Measurements from ENCODE around the gene SYT1.

SYT1 gene

DNA sequence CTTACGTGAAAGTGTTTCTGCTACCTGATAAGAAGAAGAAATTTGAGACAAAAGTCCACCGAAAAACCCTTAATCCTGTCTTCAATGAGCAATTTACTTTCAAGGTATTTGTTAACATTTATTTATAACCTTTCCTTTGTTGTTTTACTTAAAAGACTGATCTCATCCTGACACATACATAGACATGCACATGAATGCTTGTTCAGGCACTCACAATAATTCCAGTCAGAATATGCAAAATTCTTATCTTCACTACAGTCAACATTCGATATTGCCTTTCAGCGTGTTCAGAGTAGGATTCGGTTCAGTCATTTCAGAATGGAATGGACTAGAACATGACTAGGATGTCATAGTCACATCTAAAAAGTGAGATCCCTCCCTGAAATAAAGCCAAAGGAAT is 431.6 kb downstream of the SYT1 start:
- no peak for DNase-seq (ENCODE audit: low spot score)

GRCh38 chr12:79296871-79297270 is 432.3 kb downstream of the SYT1 start:
- no peak for DNase-seq (ENCODE audit: low spot score)

- no peak for DNase-seq (ENCODE audit: low spot score)
Observed at GRCh38 chr12:79298506-79298905, 433.9 kb downstream of the SYT1 start.

GRCh38 chr12:79299447-79300198 is 435.0 kb downstream of the SYT1 start:
- DNase-seq (ENCODE audit: low spot score): no peak

DNA sequence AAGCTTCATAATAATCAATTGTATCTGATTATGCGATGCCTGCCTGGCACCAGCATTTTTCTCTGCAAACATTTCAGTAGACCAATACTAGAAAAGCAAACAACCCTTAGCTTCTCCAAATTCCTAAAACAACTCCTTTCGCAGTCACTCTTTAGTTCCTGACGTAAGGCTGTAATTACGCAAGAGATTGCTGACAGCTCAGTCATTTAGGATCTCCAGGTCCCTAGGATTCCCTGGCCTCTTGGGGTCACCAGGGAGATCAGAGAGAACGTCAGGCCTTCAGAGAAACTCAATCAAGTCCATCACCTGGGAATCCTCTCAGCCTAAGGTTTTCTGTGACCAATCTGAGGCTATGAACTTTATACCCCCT is 435.6 kb downstream of the SYT1 start:
- DNase-seq (ENCODE audit: low spot score): no peak

- DNase-seq (ENCODE audit: low spot score): no peak
Observed at GRCh38 chr12:79301181-79301580, 436.6 kb downstream of the SYT1 start.

DNA sequence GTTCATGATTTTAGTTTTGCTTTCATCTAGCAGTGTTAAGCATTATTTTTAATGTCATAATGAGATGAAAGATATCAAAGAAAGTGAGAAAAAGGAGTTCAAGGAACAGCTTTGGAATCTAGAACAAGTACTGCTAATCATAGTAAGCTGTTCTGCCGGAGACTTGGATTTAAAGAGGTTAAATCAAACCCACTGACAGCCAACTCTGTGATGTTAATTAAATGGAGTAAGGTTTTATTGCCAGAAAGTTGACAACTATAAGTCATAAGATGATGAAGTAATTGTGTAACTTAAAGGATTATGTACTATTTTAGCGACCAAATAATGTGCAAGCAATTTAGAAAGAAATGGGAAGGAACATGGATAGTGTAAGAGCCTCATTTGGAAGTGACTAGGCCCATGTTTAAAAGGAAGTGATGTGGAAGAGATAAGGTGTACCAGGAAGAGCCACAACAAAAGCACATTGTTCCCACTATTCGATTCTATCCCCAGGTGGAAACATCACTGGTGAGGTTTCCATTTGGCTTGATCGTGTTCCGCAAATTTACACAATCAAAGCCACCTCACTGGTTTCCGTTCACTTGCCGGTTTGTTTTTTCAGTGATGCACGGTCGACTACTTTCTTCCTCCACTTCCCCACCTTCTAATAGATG is 437.7 kb downstream of the SYT1 start:
- DNase-seq (ENCODE audit: low spot score): no peak

GRCh38 chr12:79307340-79307739 is 442.8 kb downstream of the SYT1 start:
- no peak for DNase-seq (ENCODE audit: low spot score)

- DNase-seq (ENCODE audit: low spot score): no peak
Observed at GRCh38 chr12:79309039-79309438, 444.5 kb downstream of the SYT1 start.

GRCh38 chr12:79317179-79317847 is 452.7 kb downstream of the SYT1 start:
- DNase-seq (ENCODE audit: low spot score): no peak

DNA sequence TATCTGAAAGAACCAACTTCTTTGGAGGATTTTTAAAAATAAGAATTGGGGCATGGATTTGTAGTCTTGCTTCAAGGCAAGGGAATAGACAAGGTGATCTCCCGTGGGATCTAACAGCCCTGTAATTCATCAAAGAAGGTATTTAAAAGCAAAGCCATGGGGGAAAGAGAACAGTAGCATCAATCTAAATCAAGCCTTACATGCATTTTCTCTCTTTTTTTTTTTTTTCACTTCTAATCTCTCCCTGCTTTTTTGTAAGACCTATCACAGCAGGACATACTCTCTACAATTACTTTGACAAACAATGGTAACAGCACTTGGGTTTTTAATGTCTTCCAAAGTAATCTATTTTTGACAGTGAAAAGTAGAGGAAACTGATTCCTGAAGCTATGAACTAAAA is 458.3 kb downstream of the SYT1 start:
- no peak for DNase-seq (ENCODE audit: low spot score)

- DNase-seq (ENCODE audit: low spot score): no peak
Observed at GRCh38 chr12:79324571-79324970, 460.0 kb downstream of the SYT1 start.

DNA sequence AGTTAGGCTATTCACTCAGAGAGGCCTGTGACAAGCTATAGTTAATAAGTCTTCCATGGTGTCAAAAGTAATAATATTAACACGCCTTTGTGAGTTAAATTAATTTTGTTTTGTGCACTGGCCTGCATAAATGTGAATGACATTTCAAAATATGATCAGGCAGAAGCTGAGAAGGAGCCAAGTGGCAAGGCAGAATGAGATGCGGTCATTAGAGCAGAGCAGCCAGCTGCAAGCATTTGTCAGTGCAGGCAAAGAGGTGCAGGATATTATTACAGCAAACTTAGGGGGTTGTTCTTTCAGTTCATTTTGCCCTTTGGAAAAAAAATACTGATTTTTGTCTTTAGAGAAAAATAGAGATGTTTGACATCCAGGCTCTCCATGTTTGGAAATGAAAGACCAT is 461.6 kb downstream of the SYT1 start:
- no peak for DNase-seq (ENCODE audit: low spot score)

DNA sequence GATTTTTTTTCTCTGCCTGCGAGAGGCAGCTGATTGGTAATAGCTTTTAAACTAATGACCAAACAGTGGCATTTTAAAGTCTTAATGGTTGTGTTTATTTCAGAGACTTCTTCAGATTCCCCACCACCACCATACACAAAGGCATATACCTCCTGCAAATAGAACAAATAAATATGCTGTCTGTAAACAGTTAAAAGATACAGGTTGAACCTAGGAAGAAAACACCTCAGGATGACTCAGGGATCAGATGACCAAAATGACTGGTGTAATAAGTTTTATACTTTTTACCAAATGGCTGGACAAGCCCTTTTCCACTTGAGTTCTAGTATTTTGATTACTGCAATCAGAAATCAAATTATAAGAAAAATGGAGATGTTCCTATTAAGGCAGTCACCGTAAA is 462.1 kb downstream of the SYT1 start:
- DNase-seq (ENCODE audit: low spot score): no peak

DNA sequence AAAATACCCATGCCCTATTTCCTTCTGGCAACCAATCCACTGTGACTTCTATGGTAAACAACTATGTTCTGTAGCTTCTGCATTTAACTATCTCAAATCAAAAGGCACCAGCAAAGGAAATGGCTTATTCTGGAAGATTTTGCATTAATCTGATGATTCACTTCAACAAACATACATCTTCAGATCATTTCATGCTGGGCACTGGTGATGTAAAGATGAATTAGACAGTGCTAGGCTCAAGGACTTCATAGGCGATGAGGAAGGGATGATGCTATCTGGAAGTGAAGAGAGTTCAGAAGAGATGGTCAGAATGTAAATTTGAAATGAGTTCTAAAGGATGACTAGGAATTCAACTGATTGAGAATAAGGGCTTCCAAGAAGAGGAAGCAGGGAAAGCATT is 462.9 kb downstream of the SYT1 start:
- no peak for DNase-seq (ENCODE audit: low spot score)

DNA sequence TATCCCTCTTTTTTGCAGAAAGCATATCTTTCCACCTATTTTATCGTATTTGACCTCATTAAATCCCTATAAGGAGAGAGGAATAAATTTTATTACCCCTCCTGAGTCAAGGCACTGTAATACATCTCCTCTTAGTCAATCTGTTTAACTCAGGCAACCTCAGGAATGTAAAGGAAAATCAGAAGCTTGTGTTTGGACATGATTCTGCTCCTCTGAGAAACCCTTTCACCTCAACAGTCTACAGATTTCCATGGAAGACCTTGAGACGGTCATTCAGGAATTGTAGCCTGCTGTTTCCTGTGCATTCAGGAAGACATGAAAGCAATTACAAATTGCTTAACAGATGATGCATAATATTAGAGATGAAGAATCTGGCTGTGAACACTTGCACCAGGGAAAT is 465.4 kb downstream of the SYT1 start:
- no peak for DNase-seq (ENCODE audit: low spot score)

GRCh38 chr12:79331870-79332269 is 467.3 kb downstream of the SYT1 start:
- no peak for DNase-seq (ENCODE audit: low spot score)

GRCh38 chr12:79333144-79333543 is 468.6 kb downstream of the SYT1 start:
- DNase-seq (ENCODE audit: low spot score): no peak

DNA sequence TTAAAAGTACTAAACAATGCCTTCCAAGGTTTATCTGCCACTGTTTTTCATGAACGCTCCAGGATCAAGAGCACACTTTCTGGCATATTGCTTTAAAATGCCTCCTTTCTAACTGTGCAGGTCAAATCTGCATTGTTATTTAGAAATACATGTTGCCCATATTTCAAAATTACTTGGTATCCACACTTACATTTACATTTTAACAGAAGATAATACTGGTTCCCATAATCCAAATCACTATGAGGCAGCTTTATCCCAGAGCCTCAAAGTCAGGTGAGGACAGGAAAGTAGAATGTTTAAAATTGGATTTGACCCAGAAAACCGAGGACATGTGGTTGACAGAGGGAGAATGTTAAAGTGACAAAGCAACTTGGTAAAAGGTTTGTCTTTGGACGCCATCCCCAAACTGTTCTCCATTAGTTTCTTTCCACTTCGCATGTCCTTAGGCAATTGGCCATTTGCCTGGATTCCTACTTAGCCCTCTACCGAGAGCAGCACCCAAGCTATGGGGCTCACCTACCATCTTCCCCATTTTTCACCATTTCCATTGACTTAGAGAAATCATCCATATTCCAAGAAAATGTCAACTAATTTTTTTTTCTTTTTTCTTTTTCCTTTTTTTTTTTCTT is 473.2 kb downstream of the SYT1 start:
- no peak for DNase-seq (ENCODE audit: low spot score)

DNA sequence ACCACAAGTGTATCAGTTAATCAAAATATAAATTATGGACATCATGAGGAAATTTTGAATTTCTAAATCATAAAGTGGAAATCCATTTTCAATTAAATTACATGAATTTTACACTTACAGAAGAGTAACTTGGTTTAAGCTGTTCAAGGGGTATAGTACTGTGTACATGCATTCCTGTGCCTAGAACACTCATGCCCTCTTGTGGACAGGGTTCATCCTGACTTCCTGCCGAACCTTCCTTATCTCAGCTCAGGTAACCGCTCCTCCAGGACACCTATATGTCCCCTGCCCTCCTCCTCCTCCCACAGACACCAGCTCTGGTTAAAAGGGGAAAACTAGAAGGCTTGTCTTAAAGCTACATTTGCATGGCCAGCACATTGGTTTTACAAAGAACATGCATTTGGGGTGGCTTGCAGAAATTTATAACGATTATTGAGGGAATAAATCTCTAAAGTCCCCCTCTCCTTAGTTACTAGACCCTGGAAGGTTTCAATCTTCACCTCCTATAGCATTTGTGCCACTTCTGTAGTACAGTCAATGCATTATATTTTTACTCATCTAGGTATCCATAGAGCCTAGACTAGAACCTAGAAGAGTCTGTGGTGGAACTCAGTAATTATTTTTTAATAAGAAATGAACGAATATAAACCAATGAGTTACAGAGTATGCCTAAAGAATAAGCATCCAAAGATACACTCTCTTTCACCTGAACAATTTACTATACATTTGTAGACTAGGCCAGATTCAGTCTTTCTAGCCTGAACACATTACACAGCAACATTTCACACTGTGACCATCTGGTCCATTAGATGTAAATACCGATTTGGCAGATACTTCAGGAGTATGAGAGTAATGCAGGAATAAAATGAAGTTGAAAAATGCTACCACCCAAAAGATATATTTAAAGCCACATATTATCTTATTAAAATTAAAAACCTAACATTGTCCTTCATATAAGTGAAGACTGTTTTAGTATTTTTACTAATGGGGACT is 480.6 kb downstream of the SYT1 start:
- DNase-seq (ENCODE audit: low spot score): no peak

- DNase-seq (ENCODE audit: low spot score): no peak
Observed at GRCh38 chr12:79347866-79348265, 483.3 kb downstream of the SYT1 start.

- DNase-seq (ENCODE audit: low spot score): no peak
Observed at GRCh38 chr12:79351251-79351650, 486.7 kb downstream of the SYT1 start.

Data from globus pallidus (tissue), 1 donor.